H9 (cell line): ENCODE measurements around the gene SNAP47. TPM values are rescaled to one million over a fixed set of nuclear protein-coding genes. Genes with fewer than 3 reads are reported as not detected.

Experiments
- DNase-seq: peaks from one replicate; pipeline ENCODE4 v3.0.0-alpha.2; 2017
- H2AFZ ChIP-seq: one replicate; pipeline ENCODE4 v1.6.1; 2013; ENCODE audit warnings: mild to moderate bottlenecking, low read length, control low read depth, moderate library complexity
- H2AK5ac ChIP-seq: 2 replicates; pipeline ENCODE4 v1.6.1; 2013; ENCODE audit warnings: low read length, control low read depth, mixed read lengths; ENCODE audit not compliant: insufficient read length
- H2BK120ac ChIP-seq: one replicate; pipeline ENCODE4 v1.6.1; 2013; ENCODE audit warnings: low read depth, mild to moderate bottlenecking, low read length, control low read depth, inconsistent platforms; ENCODE audit not compliant: poor library complexity, severe bottlenecking
- H2BK12ac ChIP-seq: 2 replicates; pipeline ENCODE4 v1.6.1; 2013; ENCODE audit warnings: low read length, control low read depth, mixed read lengths, low read depth; ENCODE audit not compliant: insufficient read length
- H2BK15ac ChIP-seq: 2 replicates; pipeline ENCODE4 v1.6.1; 2013; ENCODE audit warnings: low read depth, low read length, control low read depth
- H2BK20ac ChIP-seq: one replicate; pipeline ENCODE4 v1.6.1; 2013; ENCODE audit warnings: low read depth, mild to moderate bottlenecking, low read length, control low read depth, inconsistent platforms; ENCODE audit not compliant: poor library complexity, severe bottlenecking
- H2BK5ac ChIP-seq: 2 replicates; pipeline ENCODE4 v1.6.1; 2013; ENCODE audit warnings: low read length, control low read depth, mixed read lengths; ENCODE audit not compliant: insufficient read length
- H3K14ac ChIP-seq: 2 replicates; pipeline ENCODE4 v1.6.1; 2013; ENCODE audit warnings: low read length, control low read depth; ENCODE audit not compliant: insufficient read depth
- H3K18ac ChIP-seq: 2 replicates; pipeline ENCODE4 v1.6.1; 2013; ENCODE audit warnings: low read depth, mild to moderate bottlenecking, mixed read lengths, low read length, control low read depth; ENCODE audit not compliant: insufficient read length
- H3K23ac ChIP-seq: 2 replicates; pipeline ENCODE4 v1.6.1; 2013; ENCODE audit warnings: low read length, control low read depth, mixed read lengths, low read depth; ENCODE audit not compliant: insufficient read length
- H3K23me2 ChIP-seq: 2 replicates; pipeline ENCODE4 v1.6.1; 2013; ENCODE audit warnings: low read depth, mild to moderate bottlenecking, mixed read lengths, low read length, control low read depth; ENCODE audit not compliant: insufficient read length, poor library complexity, severe bottlenecking
- H3K27ac ChIP-seq: 2 replicates; pipeline ENCODE4 v1.5.1; 2013; ENCODE audit warnings: low read length, control low read depth, mixed read lengths, low read depth; ENCODE audit not compliant: insufficient read length
- H3K27me3 ChIP-seq: 2 replicates; pipeline ENCODE4 v1.6.1; 2013; ENCODE audit warnings: low read length, control low read depth, inconsistent platforms; ENCODE audit not compliant: insufficient read depth
- H3K4ac ChIP-seq: 2 replicates; pipeline ENCODE4 v1.6.1; 2013; ENCODE audit warnings: low read depth, mild to moderate bottlenecking, control low read depth, inconsistent platforms, low read length, moderate library complexity
- H3K4me1 ChIP-seq: 2 replicates; pipeline ENCODE4 v1.6.1; 2013; ENCODE audit warnings: low read length, control low read depth, inconsistent platforms; ENCODE audit not compliant: insufficient read depth
- H3K4me2 ChIP-seq: 2 replicates; pipeline ENCODE4 v1.6.1; 2013; ENCODE audit warnings: low read length, control low read depth, mixed read lengths; ENCODE audit not compliant: insufficient read length, insufficient read depth
- H3K56ac ChIP-seq: 2 replicates; pipeline ENCODE4 v1.6.1; 2013; ENCODE audit warnings: low read depth, mild to moderate bottlenecking, mixed read lengths, low read length, control low read depth; ENCODE audit not compliant: insufficient read length
- H3K79me1 ChIP-seq: 2 replicates; pipeline ENCODE4 v1.6.1; 2013; ENCODE audit warnings: low read depth, mild to moderate bottlenecking, moderate library complexity, low read length, control low read depth, inconsistent platforms; ENCODE audit not compliant: insufficient read depth, poor library complexity, severe bottlenecking
- H3K79me2 ChIP-seq: 2 replicates; pipeline ENCODE4 v1.6.1; 2013; ENCODE audit warnings: low read length, control low read depth, inconsistent platforms; ENCODE audit not compliant: insufficient read depth
- H3K9ac ChIP-seq: 2 replicates; pipeline ENCODE4 v1.6.1; 2013; ENCODE audit warnings: low read length, control low read depth, mixed read lengths; ENCODE audit not compliant: insufficient read length; ENCODE audit errors: extremely low read depth
- H3K9me3 ChIP-seq: one replicate; pipeline ENCODE4 v1.6.1; 2013; ENCODE audit warnings: low read depth, low read length, inconsistent platforms; ENCODE audit not compliant: control insufficient read depth
- H3T11ph ChIP-seq: one replicate; pipeline ENCODE4 v1.6.1; 2013; ENCODE audit warnings: mild to moderate bottlenecking, low read length, control low read depth, inconsistent platforms
- H4K20me1 ChIP-seq: one replicate; pipeline ENCODE4 v1.6.1; 2013; ENCODE audit not compliant: control insufficient read depth, insufficient read length, insufficient read depth
- H4K5ac ChIP-seq: 2 replicates; pipeline ENCODE4 v1.6.1; 2013; ENCODE audit warnings: low read depth, mild to moderate bottlenecking, mixed read lengths, low read length, control low read depth; ENCODE audit not compliant: insufficient read length
- H4K8ac ChIP-seq: replicated peaks from 2 replicates; pipeline ENCODE4 v1.6.1; 2013; ENCODE audit warnings: low read length, control low read depth, mixed read lengths, low read depth; ENCODE audit not compliant: insufficient read length
- H4K91ac ChIP-seq: 2 replicates; pipeline ENCODE4 v1.6.1; 2013; ENCODE audit warnings: low read depth, mild to moderate bottlenecking, moderate library complexity, mixed read lengths, low read length, control low read depth; ENCODE audit not compliant: insufficient read length
- H3K27ac Mint-ChIP-seq, 3 experiments: 2 replicates in 2 of 3; 3 replicates in 1 of 3; pipeline ENCODE4 v1.8.0; 2020 to 2021; ENCODE audit warnings: mixed read lengths in 3 of 3, mild to moderate bottlenecking in 1 of 3, moderate library complexity in 1 of 3
- H3K27me3 Mint-ChIP-seq: 2 replicates; pipeline ENCODE4 v1.8.0; 2021; ENCODE audit warnings: low read depth, mild to moderate bottlenecking, moderate library complexity, mixed read lengths
- H3K36me3 Mint-ChIP-seq, 3 experiments: 2 replicates in 2 of 3; 3 replicates in 1 of 3; pipeline ENCODE4 v1.8.0; 2020 to 2021; ENCODE audit warnings: low read depth in 3 of 3, mixed read lengths in 3 of 3; ENCODE audit not compliant: insufficient read depth in 1 of 3
- H3K4me1 Mint-ChIP-seq, 2 experiments: 2 replicates each; pipeline ENCODE4 v1.8.0; 2020; ENCODE audit warnings: mixed read lengths in 2 of 2
- H3K4me3 Mint-ChIP-seq, 2 experiments: 2 replicates in 1 of 2; 3 replicates in 1 of 2; pipeline ENCODE4 v1.8.0; 2020 to 2021; ENCODE audit warnings: mild to moderate bottlenecking in 2 of 2, mixed read lengths in 2 of 2, moderate library complexity in 1 of 2
- H3K9me3 Mint-ChIP-seq, 2 experiments: 2 replicates in 1 of 2; 3 replicates in 1 of 2; pipeline ENCODE4 v1.8.0; 2020; ENCODE audit warnings: mild to moderate bottlenecking in 2 of 2, mixed read lengths in 2 of 2, moderate library complexity in 1 of 2
- CTCF ChIP-seq: fragments of 200-600 bp; sonication (generic); conservative IDR thresholded peaks from 3 replicates; pipeline ENCODE4 v1.8.0; 2021; ENCODE audit warnings: antibody characterized with exemption, mild to moderate bottlenecking
- WGBS: extraction: QIAGEN DNeasy Blood & Tissue Kit; methylation state at CpG from one replicate; pipeline ENCODE4 v1.1.7; 2013; ENCODE audit warnings: missing lambda C conversion rate, low lambda C conversion rate, mixed read lengths; ENCODE audit not compliant: insufficient read length; ENCODE audit errors: extremely low coverage; 5-methylcytosine and 5-hydroxymethylcytosine counted together
- total RNA-seq: library from RNA; stranded (reverse); gene quantifications from 2 replicates; pipeline ENCODE4 v1.2.1, GENCODE V29; 2021

The SNAP47 gene
- total RNA-seq, 1 experiment from 2014 or later, result 44.1 TPM

- H3K9me3 ChIP-seq, result no peaks in the 10 kb centered on the region
- no peak overlapping the region for H3K4ac ChIP-seq
- H2BK20ac ChIP-seq, result no peak overlapping the region
- no peaks in the 10 kb centered on the region for H3K4me1 ChIP-seq
- H3K14ac ChIP-seq, result no peak overlapping the region
- no peak overlapping the region for H2AFZ ChIP-seq
- no peak overlapping the region for H4K91ac ChIP-seq
- H3K27ac ChIP-seq, result no peak overlapping the region
- Mint-ChIP-seq H3K27ac (peak overlapping the region in 1 of 3 experiments; percentile 93; a peak in 4 of 7 replicates), H3K9me3 (no peaks in the 10 kb centered on the region), H3K27me3 (no peaks in the 10 kb centered on the region), H3K4me1 (peaks cover 4 to 12% of the 10 kb centered on the region in 2 experiments; a peak in 1 of 4 replicates), H3K4me3 (no peak overlapping the region), H3K36me3 (peaks cover 10 to 54% (median 28%) of the 10 kb centered on the region in 3 experiments)
- no peaks in the 10 kb centered on the region for H3K27me3 ChIP-seq
- no peaks in the 10 kb centered on the region for H4K20me1 ChIP-seq
- H2BK120ac ChIP-seq, result no peak overlapping the region
- no peak overlapping the region for H4K8ac ChIP-seq
- no peak overlapping the region for H3K4me2 ChIP-seq
- no peak overlapping the region for H2AK5ac ChIP-seq
- peaks cover 2% of the 10 kb centered on the region for H3K23me2 ChIP-seq
- no peak overlapping the region for H3K18ac ChIP-seq
- peaks cover 6% of the 10 kb centered on the region for H3K79me1 ChIP-seq
- no peak overlapping the region for H4K5ac ChIP-seq
- no peaks in the 10 kb centered on the region for H3K79me2 ChIP-seq
- no peak overlapping the region for H3K23ac ChIP-seq
- no peak for TF ChIP-seq CTCF
- no peak overlapping the region for H2BK15ac ChIP-seq
- H3T11ph ChIP-seq, result no peak overlapping the region
- no CpG with 5 or more reads among the region's 6 CpGs for WGBS
- H3K56ac ChIP-seq, result no peak overlapping the region
- H2BK12ac ChIP-seq, result no peak overlapping the region
- no peak for DNase-seq
- no peak overlapping the region for H2BK5ac ChIP-seq
- no peak overlapping the region for H3K9ac ChIP-seq
Measured at GRCh38 chr1:227758366-227758765, 23.1 kb downstream of the SNAP47 start.
